HG03045 (cell line): ENCODE measurements around the gene FSTL5.
A peak's percentile ranks its signal among the peaks of the same experiment; 100 is the strongest.

Source experiments
- ATAC-seq: cut with Tn5 transposase; IDR thresholded peaks from one replicate; pipeline ENCODE4 v1.9.1; 2021; ENCODE audit warnings: mild to moderate bottlenecking, moderate library complexity; ENCODE audit not compliant: unreplicated experiment

FSTL5 gene

DNA sequence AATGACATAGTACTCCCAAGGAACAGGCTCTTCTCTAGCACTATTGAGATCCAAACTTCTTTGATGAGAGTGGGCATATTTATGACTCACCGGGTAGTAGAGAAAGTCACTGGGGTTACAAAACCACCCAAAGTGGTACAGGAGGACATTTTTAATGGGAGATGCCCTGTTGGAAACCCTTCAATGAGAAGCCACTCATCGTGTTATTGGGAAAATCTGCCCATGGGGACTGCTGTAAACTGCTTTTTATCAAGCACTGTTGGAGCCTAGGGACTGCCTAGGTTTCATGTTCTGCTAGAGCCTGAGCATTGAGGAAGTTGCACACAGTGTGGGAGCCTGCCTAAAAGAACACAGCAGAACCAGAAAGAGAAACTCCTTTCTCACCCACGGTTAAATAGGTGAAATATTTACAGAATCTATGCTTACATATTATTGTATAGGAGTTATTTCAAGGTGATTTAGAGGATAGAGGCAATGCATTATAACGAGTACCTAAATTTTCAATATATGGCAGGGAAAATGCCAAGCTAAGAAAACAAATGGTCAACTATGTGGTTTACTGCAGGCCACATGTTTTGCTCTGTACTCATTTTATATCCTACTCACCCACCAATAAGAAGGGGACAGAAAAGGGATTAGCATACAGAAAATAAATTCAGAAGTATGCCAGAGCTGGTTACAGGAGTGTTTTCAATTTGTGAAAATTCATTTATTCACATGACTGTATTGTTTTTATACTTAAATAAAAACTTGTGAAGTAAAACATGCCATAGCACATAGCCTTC lies 559.1 kb downstream of the FSTL5 start:
- peak; percentile 61 for ATAC-seq

DNA sequence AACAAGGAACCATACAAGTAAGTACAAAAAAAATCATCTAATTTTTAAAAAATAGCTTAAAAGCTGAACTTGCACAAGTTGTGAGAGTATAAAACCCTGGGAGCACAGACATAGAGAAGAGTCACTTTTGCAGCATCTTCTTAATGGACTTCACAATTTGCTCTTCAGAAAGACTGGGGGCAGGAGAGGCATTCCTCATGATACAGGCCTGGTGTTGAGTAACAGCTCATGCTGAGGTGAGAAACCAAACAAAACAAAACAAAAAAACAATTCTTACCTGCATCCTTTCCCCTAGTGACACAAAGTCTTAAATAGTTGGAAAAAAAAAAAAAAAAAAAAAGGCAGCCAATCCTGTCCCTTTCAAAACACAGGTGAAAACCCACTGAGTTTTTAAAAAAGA lies 562.8 kb downstream of the FSTL5 start:
- no peak for ATAC-seq

DNA sequence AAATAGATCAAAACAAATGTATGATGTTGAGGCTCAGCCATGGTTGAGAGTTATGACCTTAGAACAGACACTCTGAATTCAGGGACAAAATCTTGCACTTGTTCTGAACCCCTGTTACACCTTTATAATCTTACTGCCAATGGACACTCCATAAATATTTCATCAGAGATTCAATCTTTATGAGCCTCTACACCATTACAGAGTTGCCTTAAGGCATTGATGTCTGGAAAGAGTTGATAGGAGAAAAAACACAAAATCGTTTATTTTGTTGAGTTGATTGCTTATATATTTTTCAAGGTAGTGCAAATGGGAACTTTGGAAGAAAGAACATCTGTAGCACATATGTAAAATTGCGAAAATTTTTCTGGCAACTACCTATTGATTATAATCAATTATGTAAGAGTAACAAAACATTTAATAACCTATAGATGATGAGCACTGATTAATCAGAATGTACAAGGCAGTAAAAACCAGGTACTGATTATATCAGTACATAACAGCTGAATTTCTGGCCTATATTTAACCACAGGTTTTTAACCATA lies 568.5 kb downstream of the FSTL5 start:
- no peak for ATAC-seq

DNA sequence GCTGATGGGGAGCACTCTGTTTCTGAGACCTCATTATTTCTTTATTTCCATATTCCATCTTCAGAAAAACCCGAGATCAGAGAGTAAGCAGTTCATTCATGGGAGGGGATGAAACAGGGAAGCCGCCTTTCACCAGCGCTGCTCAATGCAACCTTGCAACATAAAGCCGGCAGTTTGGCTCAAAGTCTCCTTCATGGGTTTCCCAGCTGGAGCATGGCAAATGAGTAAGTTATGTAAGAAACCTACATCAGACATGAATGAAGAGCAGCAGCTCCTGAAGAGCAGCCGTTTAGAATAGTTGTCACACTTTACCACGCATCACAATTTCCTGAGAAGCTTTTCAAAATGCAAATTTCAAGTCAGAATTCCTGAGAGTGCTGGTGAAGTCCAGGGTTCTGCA lies 578.8 kb downstream of the FSTL5 start:
- no peak for ATAC-seq

DNA sequence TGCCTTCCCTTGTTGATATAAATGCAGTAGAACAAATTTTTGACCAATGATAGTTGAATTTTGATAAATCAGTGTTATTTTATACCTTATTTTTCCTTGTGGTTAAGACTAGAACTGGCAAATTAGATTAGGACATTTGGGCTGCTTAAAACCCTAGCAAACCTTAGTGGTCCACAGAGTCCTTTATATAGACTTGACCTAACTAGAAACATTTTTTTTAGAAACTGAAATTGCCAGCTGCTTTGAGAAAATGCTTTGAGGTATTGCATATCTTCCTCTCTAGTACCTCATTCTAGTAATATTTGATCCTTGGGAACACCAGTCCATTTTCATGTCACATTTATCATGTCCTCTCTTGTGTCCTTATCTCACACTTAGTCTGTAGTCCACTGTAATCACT lies 580.3 kb downstream of the FSTL5 start:
- ATAC-seq: no peak

GRCh38 chr4:161581262-161582230 lies 582.3 kb downstream of the FSTL5 start:
- no peak for ATAC-seq

DNA sequence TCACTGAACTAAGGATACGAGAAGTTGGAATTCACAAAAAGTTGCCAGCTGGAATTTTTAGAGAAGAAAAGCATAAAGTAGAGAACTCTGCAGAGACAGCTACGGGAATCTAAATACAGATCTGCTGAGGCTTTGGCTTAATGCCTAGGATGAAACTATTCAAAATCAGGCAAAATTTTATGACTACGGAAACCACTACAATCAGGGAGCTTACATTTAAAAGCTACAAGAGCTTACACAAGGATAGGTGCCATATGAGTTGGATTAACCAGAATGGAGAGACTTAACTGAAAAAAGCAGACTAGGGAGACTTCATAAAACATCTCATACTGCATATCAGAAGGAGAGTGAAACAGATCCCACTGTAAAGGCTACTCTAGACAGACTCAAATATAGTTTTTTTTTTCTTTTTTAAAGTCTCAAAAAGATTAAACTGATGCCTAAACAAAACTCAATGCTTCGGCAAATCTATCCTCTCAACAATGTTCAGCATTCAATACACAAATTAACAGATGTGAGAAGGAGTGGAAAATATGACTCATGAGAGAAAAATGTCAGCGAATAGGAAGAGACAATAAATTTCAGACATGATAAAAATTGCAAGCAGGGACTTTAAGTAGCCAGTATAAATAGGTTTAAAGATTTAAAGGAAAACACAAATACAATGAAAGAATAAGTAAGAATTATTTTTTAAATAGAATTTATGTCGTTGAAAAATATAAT lies 586.1 kb downstream of the FSTL5 start:
- no peak for ATAC-seq

DNA sequence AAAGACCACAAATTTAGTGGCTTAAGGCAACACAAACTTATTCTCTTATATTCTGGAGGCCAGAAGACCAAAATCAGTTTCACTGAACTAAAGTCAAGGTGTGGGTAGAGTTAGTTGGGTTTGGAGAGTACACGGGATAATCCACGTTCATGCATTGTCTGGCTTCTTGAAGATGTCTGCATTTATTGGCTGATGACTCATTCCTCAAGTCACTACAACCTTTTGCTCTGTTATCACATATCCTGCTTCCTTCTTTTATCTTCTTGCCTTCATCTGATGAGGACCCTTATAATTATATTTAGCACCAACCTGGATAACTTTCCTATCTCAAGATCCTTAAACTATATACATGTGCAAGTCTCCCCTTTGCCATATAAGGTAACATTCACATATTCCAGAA lies 590.0 kb downstream of the FSTL5 start:
- no peak for ATAC-seq

GRCh38 chr4:161564230-161564834 lies 599.5 kb downstream of the FSTL5 start:
- ATAC-seq: no peak

DNA sequence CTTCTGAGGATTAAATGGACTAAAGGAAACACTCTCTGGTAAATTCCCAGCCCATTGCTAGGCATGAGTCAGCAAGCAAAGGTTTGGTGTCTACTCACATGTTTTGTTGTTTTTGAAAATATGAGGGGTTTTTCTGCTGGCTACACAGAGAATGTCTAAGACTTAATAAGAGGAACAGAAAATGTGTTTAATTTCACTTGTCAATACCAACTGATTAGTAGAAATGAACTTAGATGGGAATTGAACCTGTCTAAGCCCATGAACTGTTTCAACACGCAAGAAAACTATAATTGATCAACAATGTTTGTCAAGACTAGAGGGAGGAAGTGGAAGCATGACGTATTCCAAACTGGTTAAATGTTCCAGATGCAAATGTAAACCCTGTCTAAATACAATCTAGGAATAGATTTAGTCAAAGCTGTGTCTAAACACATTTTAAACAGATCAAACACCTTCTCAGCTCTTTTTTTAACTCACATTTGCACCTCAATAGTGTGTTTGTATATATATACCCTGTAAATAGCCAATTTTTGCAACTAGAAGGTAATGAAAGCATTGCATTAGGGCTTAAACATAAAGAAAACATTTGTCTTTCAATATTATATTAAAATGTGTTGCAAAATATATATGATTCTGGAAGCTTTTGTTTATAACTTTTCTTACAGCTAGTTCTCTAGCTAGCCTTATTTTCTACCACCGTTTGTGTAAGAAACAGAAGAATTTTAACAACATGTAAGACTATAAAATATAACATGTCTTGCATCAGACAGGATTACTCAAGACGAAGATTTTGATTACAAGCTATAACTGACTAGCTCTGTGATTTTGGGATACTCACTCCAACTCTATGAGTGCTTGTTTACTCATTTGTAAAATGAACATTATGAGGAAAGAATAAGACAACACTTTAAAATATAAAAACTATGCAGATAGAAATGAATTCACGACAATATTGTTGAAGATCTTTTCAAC lies 607.8 kb downstream of the FSTL5 start:
- ATAC-seq: peak; percentile 83

DNA sequence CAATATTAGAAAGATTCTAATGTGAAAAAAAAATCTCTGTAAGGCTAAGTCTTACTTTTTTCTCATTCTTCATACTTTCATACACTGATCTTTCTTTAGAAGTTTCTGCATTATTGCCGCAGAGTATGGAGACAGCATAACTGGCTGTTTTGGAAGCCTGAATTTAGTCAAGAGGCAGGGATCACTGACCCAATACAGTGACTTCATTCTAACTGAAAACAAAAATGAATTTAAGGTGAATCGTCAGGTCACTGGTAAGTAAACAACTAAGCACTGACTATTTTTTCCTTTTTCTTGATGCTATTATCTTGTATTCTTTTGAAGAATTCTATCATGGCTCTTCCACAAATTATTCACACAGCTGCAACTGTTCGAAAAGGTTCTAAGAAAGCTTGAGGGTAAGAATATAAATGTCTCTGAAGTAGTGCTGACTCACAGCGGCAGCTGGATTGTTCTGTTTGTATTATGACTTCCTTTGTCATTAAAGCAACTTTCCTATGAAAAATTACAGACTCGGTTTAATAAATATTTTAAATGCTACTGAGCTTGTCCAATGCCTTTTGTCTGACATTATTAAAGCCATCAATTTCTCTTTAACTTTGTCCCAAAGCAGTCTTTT lies 609.3 kb downstream of the FSTL5 start:
- ATAC-seq: no peak

DNA sequence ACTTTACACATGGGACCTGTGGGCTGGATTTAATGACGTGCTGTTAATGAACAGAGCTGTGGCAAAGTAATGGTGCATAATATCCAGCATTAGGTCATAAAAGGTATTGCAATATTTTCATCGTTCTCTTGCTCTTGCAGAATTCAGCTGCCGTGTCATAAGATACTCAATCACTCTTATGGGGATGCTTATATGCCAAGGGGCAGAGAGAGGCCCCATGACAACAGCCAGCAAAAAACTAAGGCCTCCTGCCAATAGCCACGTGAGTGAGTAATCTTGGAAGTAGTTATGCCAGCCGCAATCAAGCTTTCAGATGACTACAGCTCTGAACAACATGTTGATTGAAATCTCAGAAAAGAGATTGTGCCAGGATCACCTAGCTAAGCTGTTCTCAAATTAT lies 616.9 kb downstream of the FSTL5 start:
- no peak for ATAC-seq

- ATAC-seq: no peak
Measured at GRCh38 chr4:161540265-161540664, 623.5 kb downstream of the FSTL5 start.

GRCh38 chr4:161538941-161539340 lies 624.9 kb downstream of the FSTL5 start:
- ATAC-seq: no peak

DNA sequence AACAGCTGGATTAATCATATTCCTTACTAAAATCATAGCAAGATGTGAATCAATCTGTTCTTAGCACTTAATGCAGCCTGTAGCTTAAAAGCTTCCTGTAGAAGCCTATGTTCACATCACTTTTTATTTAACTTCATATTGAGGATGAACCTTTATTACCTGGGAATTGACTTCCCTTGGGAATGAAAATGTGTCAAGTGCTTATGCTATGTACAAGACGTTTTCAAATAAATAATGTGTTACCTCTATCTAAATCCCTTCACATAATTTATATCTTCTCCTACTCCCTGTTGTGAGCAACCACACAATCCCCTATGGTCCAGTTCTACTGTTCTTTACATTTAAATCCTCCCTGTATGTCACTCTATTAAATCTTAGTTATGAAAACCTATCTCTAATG lies 633.1 kb downstream of the FSTL5 start:
- no peak for ATAC-seq

DNA sequence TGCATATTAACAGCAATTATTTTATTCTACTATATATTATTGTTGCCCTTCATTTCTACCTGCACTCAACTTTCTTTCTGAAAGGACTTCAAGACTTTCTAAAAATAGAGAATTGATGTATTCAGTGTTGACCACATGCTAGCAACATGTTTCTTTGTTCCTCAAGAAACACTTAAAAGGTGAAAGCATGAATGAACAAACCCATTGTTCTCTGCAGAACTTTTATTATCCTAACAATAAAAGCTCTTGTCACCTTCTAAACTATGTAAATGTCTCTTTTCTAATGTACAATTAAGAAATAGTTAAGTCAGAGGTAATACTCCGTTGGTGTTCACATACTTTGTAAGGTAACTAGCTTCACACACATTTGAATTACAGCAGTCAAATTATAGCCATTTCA lies 638.7 kb downstream of the FSTL5 start:
- no peak for ATAC-seq

DNA sequence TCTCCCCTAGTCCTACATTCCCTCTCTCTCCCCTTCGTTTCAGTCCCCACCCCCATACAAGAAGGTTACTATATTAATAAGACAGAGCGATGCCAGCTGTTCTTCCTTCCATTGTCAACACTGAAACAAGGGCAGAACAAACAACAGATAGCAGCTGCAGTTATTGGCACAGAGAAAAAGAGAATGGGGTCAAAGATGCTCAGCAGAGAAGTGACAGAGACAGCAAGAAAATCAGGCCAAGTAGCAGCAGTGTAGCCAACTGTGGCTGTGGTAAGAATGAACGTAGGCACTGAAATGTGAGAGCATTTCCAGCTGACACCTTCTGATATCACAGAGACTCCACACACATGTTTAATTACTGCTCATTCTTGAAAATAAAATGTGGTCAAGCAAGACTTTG lies 641.8 kb downstream of the FSTL5 start:
- ATAC-seq: no peak

DNA sequence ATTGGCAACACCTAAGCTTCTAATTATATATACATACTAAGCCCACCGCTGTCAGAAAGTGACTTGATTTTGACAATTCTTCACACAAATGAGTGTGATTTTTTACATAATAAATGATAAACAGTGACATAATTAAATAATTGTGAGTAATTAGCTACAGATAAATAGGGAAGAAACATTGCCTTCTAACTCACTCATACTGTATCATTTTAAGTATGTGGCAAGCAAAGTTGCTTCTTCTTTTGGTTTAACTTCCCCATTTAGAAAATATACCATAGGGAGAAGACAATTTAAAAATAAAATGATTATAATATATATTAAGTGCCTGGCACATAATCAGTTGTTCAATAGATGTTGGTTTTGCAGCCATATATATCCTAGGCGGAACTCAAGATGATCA lies 644.2 kb downstream of the FSTL5 start:
- ATAC-seq: no peak

DNA sequence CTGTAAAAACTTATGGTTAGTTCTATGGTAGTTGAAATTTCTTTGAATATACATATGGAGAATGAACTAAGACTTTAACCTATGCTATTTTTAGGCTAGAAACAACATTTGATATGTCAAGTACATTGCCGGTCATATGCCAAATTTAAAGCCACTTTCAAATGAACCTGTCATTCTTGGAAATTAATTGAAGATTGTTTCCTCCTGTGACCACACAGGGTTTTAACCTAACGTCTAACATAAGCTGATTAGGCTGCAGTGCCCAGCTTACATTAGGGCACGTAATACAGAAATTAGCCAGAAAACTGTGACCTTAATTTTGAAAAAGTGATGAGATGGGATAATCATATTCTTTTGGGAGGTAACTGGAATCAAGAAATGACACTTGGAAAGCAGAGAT lies 645.9 kb downstream of the FSTL5 start:
- ATAC-seq: no peak
